ACHN (cell line): Measurements from ENCODE around the gene GSK3A.

Source experiments
- DNase-seq: peaks from one replicate; pipeline ENCODE4 v3.0.0-alpha.2; 2015
- in situ Hi-C: cut with HindIII; loops from 2 replicates; pipeline ENCODE4 v1.10.0; 2017; ENCODE audit warnings: low sequenced_read_pairs, low pct_ligation_motif_present, low pct_unique_long_range_greater_than_20kb

The GSK3A gene

GRCh38 chr19:42252365-42253244 lies 10.2 kb upstream of the GSK3A start:
- in situ Hi-C loops: no loop called here
- no peak for DNase-seq

- DNase-seq: no peak
- in situ Hi-C loops: no loop called here
Observed at GRCh38 chr19:42251572-42252358, 9.4 kb upstream of the GSK3A start.

GRCh38 chr19:42250666-42251531 lies 8.5 kb upstream of the GSK3A start:
- in situ Hi-C loops: no loop called here
- DNase-seq: no peak

- in situ Hi-C loops: no loop called here
- no peak for DNase-seq
Observed at GRCh38 chr19:42250183-42250665, 7.8 kb upstream of the GSK3A start.

- in situ Hi-C loops: no loop called here
Observed at GRCh38 chr19:42249769-42250168, 7.4 kb upstream of the GSK3A start.

GRCh38 chr19:42249149-42249750 lies 6.8 kb upstream of the GSK3A start:
- DNase-seq: no peak
- in situ Hi-C loops: no loop called here

More at GRCh38 chr19:42249769-42250168, 7.4 kb upstream of the GSK3A start:
- DNase-seq: no peak

- DNase-seq: no peak
- in situ Hi-C loops: no loop called here
Observed at GRCh38 chr19:42248270-42249148, 6.1 kb upstream of the GSK3A start.

GRCh38 chr19:42247640-42248199 lies 5.3 kb upstream of the GSK3A start:
- no peak for DNase-seq
- in situ Hi-C loops: no loop called here

GRCh38 chr19:42246922-42247639 lies 4.7 kb upstream of the GSK3A start:
- in situ Hi-C loops: no loop called here
- DNase-seq: no peak

- DNase-seq: peak; percentile 64
Observed at GRCh38 chr19:42246143-42246921, 3.9 kb upstream of the GSK3A start.

GRCh38 chr19:42245231-42245630 lies 2.8 kb upstream of the GSK3A start:
- in situ Hi-C loops: no loop called here

More at GRCh38 chr19:42246143-42246921, 3.9 kb upstream of the GSK3A start:
- in situ Hi-C loops: no loop called here

GRCh38 chr19:42244347-42245220 lies 2.2 kb upstream of the GSK3A start:
- in situ Hi-C loops: no loop called here
- DNase-seq: peak; percentile 93

More at GRCh38 chr19:42245231-42245630, 2.8 kb upstream of the GSK3A start:
- DNase-seq: no peak

- in situ Hi-C loops: no loop called here
- no peak for DNase-seq
Observed at GRCh38 chr19:42242069-42242511, 312 bp downstream of the GSK3A start.

GRCh38 chr19:42241279-42241678 lies 1.1 kb downstream of the GSK3A start:
- in situ Hi-C loops: no loop called here

More at GRCh38 chr19:42241279-42241678, 1.1 kb downstream of the GSK3A start:
- DNase-seq: no peak
